CD4-positive, alpha-beta T cell treated with Interferon alpha-2 for 1 hour (primary cell): Measurements from ENCODE around the gene BCO1.

ENCODE experiments used
- DNase-seq, 2 donors: peaks; one replicate each; pipeline ENCODE4 v3.0.0-alpha.2; 2020 to 2022

The BCO1 gene

GRCh38 chr16:81276323-81276722 lies 37.8 kb downstream of the BCO1 start:
- no peak for DNase-seq

DNA sequence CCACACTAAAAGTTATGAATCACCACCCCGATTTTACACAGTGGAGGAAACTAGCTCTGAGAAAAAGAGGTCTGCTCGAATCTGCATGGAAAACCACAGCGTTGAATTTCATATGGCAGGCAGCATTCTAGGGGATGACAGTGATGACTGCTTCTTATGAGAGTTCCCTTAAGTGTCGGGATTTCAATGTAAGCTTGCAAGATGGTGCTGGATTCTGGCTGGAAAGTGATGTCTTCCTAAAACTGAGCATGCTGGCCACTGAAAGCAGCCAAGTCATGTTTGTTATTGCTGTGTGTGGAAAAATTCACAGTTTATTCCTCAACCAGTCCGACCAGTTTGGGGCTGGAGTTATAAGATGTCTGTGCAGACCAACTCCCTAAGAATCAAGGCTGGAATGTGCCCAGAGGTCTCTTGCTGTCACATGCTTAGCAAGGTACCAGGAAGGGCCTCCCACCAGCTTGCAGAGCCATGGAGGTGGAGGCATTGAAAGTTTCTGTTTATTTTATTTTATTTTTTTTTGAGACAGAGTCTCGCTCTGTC lies 39.1 kb downstream of the BCO1 start:
- DNase-seq: no peak

DNA sequence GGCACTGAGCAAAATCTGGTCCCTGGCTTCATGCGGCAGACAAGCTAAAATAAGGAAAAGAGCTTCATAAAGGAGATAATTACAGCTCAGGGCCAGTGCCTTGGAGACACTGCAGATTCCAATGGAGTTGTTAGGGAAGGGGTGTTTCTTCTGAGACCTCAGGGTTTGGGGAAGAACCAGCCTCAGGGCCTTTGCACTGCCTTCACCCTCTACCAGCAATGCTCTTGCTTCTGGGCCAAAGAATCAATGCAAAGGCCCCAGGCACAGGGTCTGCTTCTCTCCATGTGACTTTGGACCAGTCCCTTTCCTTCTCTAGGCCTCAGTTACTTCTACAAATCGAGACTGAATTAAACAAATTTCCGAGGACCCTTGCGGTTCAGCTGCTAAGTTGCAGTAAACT lies 40.0 kb downstream of the BCO1 start:
- no peak for DNase-seq

DNA sequence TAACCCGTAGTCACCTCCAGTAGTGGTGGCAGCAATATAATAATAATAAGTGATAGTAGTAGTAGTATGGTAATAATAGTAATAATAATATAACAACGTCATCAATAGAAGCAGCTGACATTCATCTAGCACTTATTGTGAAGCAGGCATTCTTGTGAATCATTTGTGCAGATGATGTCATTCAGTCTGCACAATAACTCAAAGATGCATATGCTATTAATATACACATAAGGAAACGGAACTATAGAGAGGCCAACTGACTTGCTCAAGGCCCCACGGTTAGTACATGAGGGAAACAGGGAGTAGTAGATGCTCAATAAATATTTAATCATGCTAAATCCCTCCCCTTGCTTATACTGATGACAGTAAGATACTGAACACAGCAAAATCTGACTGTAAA lies 40.9 kb downstream of the BCO1 start:
- DNase-seq: no peak

GRCh38 chr16:81280393-81280792 lies 41.9 kb downstream of the BCO1 start:
- no peak for DNase-seq

GRCh38 chr16:81283044-81283443 lies 44.6 kb downstream of the BCO1 start:
- no peak for DNase-seq

DNA sequence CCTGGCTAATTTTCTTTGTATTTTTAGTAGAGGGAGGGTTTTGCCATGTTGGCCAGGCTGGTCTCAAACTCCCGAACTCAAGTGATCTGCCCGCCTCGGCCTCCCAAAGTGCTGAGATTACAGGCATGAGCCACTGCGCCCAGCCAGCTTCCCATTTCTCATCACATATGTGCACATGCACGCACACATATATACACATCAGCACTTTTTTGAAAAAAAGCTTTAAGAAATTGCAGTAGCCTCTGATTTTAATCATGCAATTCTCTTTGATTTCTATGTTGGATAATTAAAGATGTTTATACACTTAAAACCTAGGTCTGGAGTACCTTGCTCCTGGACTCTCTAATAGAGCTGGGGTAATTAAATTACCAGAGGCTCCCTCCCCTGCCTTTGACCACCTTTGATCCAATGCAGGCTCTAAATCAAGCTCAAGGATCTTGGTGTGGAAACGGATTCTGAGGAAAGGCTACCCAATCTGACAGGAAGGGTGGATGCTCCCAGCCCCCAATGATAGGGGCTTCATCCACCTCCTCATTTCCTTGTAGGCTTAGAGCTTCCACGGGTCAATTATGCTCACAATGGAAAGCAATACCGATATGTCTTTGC lies 46.6 kb downstream of the BCO1 start:
- no peak for DNase-seq

DNA sequence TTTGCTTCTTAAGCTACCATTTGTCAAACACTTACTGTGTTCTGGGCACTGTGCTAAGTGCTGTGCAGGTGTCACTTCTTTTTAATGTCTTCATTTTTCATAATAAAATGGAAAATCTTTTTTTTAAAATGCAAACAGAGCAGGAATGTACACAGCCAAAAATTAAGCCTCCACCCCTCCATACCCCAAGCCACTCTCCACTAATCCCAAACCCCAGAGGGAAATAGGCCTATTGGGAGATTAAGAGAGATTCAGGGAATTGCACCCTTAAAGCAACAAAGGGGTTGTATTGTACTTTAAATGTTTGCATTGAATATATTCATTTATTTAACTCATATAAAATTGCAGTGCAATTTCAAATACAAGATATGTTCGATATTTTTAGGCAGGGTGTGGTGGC lies 47.7 kb downstream of the BCO1 start:
- DNase-seq: no peak

DNA sequence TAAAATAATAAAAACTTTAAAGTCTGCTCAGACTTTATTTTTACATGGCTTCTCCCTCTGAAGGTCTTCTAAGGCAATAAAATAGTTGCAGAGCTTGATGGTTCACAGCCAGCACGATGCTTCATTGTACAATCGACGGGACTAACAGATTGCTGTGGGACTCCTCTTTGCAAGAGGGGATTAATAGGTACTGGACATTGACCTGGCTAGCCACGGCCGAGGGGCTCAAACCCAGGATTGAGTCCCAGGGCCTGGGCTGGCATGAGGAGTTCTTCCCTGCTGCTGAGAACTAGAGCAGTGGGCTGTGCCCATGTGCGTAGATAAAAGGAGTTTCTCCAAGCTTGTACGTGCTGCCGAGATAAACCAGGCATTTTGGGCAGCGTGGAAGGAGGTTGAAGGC lies 52.6 kb downstream of the BCO1 start:
- no peak for DNase-seq

- no peak for DNase-seq
Observed at GRCh38 chr16:81292936-81293335, 54.4 kb downstream of the BCO1 start.

DNA sequence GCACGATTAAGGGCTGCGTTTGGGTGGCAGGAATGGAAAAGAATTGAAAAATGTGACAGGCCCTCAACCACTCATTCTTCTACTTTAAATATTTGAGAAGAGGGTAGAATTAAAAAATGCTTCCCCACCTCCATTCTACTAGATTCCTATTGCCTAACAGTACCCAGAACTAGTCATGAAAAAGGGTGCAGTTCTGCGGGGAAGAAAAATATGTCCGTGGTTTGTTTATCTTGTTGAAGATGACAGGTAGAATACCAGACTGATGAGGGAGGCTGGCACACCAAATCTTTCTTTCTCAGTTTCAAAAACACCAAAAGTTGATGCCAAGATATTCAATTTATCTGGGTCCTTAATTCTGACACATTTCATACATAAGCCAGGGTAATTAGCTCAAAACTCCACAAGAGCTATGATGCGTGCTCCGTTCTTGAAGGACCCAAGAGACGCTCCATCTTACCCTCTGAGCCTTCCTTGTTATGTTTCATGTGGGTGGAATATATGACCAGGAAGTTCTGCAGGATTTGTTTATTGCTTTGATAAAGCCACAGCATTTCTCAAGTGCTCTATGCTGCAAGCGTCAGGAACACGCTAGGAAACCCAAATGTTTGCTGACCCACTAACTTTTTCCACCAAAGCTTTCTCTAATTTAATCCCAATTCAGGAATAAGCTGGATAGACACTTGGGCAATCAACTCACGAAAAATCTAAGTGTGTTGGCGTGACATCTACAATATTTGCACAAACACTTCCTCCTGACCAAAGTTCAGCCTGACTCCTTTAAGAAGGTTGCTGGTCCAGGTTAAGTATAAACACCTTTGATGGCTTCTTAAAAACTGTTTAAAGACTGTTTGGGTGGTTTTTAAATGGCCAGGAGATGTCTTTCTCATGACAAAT lies 55.7 kb downstream of the BCO1 start:
- no peak for DNase-seq

- no peak for DNase-seq
Observed at GRCh38 chr16:81296631-81297030, 58.1 kb downstream of the BCO1 start.

DNA sequence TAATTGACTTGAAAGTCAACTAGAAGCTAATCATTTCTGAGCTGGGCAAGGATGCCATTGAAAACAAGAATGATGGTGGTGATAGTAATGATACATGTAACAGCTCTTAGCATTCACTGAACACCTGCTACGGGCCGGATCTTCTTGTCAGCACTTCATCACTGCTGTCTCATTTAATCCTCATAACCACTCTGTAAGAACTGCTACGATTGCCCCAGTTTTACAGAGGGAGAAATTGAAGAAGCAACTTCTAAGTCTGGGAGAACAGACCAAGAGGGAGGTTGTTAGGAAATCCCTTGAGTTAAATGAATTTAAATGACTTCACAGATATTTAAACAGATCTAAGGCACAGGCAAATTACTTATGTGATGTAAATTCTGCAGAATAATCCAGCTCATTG lies 69.3 kb downstream of the BCO1 start:
- DNase-seq: no peak

DNA sequence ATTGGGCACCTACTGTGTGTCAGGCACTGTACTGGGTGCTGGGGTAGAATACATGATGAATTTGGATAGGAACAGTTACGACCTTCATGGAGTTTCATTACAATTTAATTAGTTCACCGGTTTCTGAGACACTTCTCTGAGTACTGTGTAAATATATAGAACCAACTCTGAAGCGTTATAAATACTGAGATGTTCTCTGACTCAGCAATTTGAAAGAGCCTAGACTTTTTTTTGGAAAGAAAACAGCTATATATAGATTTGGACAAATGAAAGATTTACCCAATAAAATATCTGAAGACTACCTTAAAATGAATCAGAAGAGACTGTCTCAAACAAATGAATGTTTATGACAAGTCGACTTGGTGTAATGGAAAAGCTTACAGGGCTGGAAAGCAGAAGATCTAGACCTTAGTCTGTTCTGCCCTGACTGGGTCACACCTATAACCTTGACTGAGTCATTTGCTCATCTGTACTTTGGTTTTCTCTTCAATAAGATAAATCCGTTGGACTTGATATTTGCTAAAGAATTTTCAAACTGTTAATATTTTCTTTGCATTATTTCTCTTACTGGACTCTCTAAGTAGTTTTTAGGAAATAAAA lies 71.7 kb downstream of the BCO1 start:
- DNase-seq: no peak

GRCh38 chr16:81311762-81312161 lies 73.3 kb downstream of the BCO1 start:
- DNase-seq: no peak

- no peak for DNase-seq
Observed at GRCh38 chr16:81313701-81314602, 75.5 kb downstream of the BCO1 start.

GRCh38 chr16:81314603-81315270 lies 76.2 kb downstream of the BCO1 start, which contains the start of gene GAN:
GAN (plus strand) TSS chr16:81314962; CDS start chr16:81315114, 152 bp downstream.
- peak; percentile 92 to 95 for DNase-seq

DNA sequence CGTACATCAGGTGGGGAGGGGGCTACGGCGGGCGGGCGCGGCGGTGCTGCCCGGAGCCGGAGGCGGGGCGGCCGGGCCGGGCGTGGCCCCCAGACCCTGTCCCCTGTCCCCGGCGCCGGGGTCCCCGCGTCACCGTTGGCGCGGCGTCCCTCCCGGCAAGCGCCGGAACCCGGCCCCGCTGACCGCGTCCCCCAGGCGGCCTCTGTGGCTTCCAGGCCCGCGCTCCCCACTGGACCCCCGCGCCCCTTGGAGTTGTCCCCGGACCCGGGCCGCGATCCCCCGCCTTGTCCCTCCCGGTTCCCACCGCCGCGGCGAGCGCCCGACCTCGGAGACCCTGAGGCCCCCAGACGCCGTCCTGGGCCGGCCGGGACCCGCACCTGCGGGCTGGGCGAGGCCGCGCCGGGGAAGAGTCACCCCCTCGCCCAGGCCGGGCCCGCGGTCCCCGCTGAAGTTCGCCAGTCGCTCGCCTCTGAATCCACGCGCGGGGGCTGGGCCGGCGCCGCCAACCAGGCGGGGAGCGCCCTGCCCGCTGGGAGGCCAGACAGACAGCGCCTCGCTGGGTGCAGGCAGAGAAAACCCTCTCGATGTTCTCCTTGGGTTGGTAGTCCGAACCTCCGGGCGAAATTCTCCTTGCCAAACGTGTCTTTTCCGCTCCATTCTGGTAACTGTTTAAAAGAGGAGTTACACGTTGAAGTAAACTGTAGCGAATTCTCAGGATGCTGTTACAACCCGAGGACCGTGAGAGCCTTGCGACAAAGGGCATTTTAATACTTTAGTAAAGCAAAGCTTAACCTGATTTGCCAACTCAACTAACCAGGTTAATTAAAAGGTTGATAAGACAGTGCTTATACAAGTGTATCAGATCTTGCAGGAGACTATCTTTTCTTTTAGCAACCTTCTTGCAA lies 77.0 kb downstream of the BCO1 start:
- peak; percentile 20 to 38 for DNase-seq

- no peak for DNase-seq
Observed at GRCh38 chr16:81316176-81316496, 77.6 kb downstream of the BCO1 start.

- no peak for DNase-seq
Observed at GRCh38 chr16:81318711-81319110, 80.2 kb downstream of the BCO1 start.
